ENCODE results near the gene FKBP4.

FKBP4 gene

DNA sequence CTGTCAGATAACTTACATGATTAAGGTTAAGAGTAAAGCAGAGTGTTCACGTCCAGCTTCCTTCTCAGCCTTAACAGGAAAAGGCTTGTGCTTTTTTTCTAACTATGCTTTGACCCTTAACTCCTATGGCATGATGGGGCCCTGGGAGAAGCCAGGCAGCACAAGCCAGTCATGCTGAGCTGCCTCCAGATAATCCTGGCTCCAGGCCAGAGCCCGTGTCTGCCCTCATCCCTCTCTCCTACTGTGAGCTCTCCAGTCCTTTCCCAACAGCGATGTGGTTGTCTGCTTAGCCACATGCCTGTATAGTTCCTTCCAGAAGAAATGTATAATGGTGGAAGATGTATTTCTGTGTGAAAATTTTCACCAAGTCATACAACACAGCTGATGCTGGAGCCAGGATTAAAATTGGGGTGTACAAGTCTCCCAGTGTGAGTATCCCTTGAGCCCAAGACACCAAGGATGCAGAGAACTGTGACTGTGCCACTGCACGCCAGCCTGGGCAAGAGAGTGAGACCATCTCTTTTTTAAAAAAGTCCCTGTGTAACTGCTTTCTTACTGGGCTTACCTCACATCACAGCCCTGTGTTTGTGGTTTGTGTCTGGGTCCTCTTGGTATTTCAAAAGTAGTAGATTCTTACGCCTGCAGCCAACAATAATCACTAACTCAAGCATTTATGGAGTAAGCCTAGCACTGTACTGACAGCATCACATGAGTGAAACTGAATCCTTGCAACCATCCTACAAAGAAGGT, 9.8 kb downstream of the FKBP4 start:
- Histone ChIP-seq H3K27ac (ENCODE audit: low read length) (no peak overlapping the region), H3K4me1 (ENCODE audit: low read length) (no peaks in the 10 kb centered on the region), H4K20me1 (ENCODE audit: insufficient read depth, low read length) (no peaks in the 10 kb centered on the region), H3K27me3 (replicated peaks; ENCODE audit: insufficient read depth, low read length) (no peaks in the 10 kb centered on the region), H3K4me2 (ENCODE audit: low read depth, low read length) (no peak overlapping the region), H3K36me3 (replicated peaks; ENCODE audit: insufficient read depth, low read length) (peaks cover 10% of the 10 kb centered on the region), H3K4me3 (ENCODE audit: low read length) (no peak overlapping the region), H3K9me3 (replicated peaks; ENCODE audit: insufficient read depth, low read length) (no peaks in the 10 kb centered on the region), H3K9ac (ENCODE audit: low read length) (no peak overlapping the region), H2AFZ (ENCODE audit: low read length) (no peak overlapping the region), H3K79me2 (ENCODE audit: low read length) (0 out of 2 replicates have a peak, but pooled peaks cover 14% of the 10 kb centered on the region), H3K9me2 (replicated peaks; ENCODE audit: insufficient read depth, low read length) (no peaks in the 10 kb centered on the region), H3F3A (ENCODE audit: insufficient read depth, low read length) (peaks cover 6% of the 10 kb centered on the region; the same call in 1 of the 2 replicates)
- no peak for DNase-seq
- TF ChIP-seq EZH2phosphoT487 (IDR thresholded peaks at IDR 0.05; ENCODE audit: low read length): no peak
- no peak for TF ChIP-seq EZH2 (optimal IDR thresholded peaks at IDR 0.05; ENCODE audit: low read depth, low read length)
- TF ChIP-seq, protein P1, sequence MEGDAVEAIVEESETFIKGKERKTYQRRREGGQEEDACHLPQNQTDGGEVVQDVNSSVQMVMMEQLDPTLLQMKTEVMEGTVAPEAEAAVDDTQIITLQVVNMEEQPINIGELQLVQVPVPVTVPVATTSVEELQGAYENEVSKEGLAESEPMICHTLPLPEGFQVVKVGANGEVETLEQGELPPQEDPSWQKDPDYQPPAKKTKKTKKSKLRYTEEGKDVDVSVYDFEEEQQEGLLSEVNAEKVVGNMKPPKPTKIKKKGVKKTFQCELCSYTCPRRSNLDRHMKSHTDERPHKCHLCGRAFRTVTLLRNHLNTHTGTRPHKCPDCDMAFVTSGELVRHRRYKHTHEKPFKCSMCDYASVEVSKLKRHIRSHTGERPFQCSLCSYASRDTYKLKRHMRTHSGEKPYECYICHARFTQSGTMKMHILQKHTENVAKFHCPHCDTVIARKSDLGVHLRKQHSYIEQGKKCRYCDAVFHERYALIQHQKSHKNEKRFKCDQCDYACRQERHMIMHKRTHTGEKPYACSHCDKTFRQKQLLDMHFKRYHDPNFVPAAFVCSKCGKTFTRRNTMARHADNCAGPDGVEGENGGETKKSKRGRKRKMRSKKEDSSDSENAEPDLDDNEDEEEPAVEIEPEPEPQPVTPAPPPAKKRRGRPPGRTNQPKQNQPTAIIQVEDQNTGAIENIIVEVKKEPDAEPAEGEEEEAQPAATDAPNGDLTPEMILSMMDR (IDR thresholded peaks at IDR 0.05; ENCODE audit: low read length): no peak

DNA sequence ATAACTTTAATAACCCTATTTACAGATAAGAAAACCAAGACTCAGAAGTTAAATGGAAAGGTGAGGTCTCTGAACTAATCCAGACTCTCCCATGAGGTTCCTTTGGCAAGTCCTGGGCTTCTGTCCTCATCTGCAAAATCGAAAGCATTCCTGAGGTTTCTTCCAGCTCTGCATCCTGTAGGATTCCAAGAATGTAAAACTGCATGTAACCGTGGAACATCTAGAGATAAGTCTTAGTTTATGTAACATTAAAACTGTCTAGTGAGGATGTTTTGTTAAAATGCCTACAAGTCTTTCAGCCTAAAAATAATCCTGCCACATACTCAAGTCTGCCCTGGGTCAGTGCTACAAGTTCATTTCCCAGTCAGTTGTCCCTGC, 10.4 kb downstream of the FKBP4 start:
- Histone ChIP-seq H3K9me3 (replicated peaks; ENCODE audit: insufficient read depth, low read length) (no peaks in the 10 kb centered on the region), H3K27ac (ENCODE audit: low read length) (no peak overlapping the region), H3K36me3 (replicated peaks; ENCODE audit: insufficient read depth, low read length) (peaks cover 10% of the 10 kb centered on the region), H3K79me2 (ENCODE audit: low read length) (0 out of 2 replicates have a peak, but pooled peaks cover 13% of the 10 kb centered on the region), H4K20me1 (ENCODE audit: insufficient read depth, low read length) (no peaks in the 10 kb centered on the region), H3K4me1 (ENCODE audit: low read length) (no peaks in the 10 kb centered on the region), H3K9ac (ENCODE audit: low read length) (no peak overlapping the region), H3K27me3 (replicated peaks; ENCODE audit: insufficient read depth, low read length) (no peaks in the 10 kb centered on the region), H3K4me2 (ENCODE audit: low read depth, low read length) (no peak overlapping the region), H2AFZ (ENCODE audit: low read length) (no peak overlapping the region), H3K4me3 (ENCODE audit: low read length) (no peak overlapping the region), H3K9me2 (replicated peaks; ENCODE audit: insufficient read depth, low read length) (no peaks in the 10 kb centered on the region), H3F3A (ENCODE audit: insufficient read depth, low read length) (peaks cover 6% of the 10 kb centered on the region; the same call in 1 of the 2 replicates)
- no peak for TF ChIP-seq EZH2phosphoT487 (IDR thresholded peaks at IDR 0.05; ENCODE audit: low read length)
- TF ChIP-seq, protein P1 (IDR thresholded peaks at IDR 0.05; ENCODE audit: low read length): no peak
- TF ChIP-seq EZH2 (optimal IDR thresholded peaks at IDR 0.05; ENCODE audit: low read depth, low read length): no peak
- DNase-seq: no peak

DNA sequence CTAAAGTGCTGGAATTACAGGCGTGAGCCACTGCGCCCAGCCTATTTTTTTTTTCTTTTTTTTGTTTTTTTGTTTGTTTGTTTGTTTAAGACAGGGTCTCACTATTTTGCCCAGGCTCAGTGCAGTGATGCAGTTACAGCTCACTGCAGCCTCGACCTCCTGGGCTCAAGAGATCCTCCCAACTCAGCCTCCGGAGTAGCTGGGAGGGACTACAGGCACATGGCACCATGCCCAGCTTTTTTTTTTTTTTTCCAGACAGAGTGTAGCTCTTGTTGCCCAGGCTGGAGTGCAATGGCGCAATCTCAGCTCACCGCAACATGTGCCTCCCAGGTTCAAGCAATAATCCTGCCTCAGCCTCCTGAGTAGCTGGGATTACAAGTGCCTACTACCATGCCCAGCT, 11.9 kb downstream of the FKBP4 start:
- no peaks in the 10 kb centered on the region for H3K36me3 ChIP-seq (replicated peaks; ENCODE audit: insufficient read depth, low read length)
- H3K27ac ChIP-seq (ENCODE audit: low read length): no peak overlapping the region
- DNase-seq: no peak

More for the DNA sequence above, 11.9 kb downstream of the FKBP4 start:
- Histone ChIP-seq H3K9ac (ENCODE audit: low read length) (no peak overlapping the region), H3F3A (ENCODE audit: insufficient read depth, low read length) (peaks cover 6% of the 10 kb centered on the region; the same call in 1 of the 2 replicates), H3K4me1 (ENCODE audit: low read length) (0 out of 2 replicates have a peak, but pooled peaks cover 2% of the 10 kb centered on the region), H3K79me2 (ENCODE audit: low read length) (peaks cover 3% of the 10 kb centered on the region), H3K9me2 (replicated peaks; ENCODE audit: insufficient read depth, low read length) (no peaks in the 10 kb centered on the region), H4K20me1 (ENCODE audit: insufficient read depth, low read length) (no peaks in the 10 kb centered on the region), H3K4me3 (ENCODE audit: low read length) (no peak overlapping the region), H3K4me2 (ENCODE audit: low read depth, low read length) (no peak overlapping the region), H3K27me3 (replicated peaks; ENCODE audit: insufficient read depth, low read length) (no peaks in the 10 kb centered on the region), H2AFZ (ENCODE audit: low read length) (no peak overlapping the region), H3K9me3 (replicated peaks; ENCODE audit: insufficient read depth, low read length) (no peaks in the 10 kb centered on the region)
- TF ChIP-seq EZH2 (optimal IDR thresholded peaks at IDR 0.05; ENCODE audit: low read depth, low read length) (no peak), EZH2phosphoT487 (IDR thresholded peaks at IDR 0.05; ENCODE audit: low read length) (no peak)
- TF ChIP-seq, protein P1 (IDR thresholded peaks at IDR 0.05; ENCODE audit: low read length): no peak
